ENCODE measurements around the gene MYH15. TPM values are rescaled to one million over a fixed set of nuclear protein-coding genes. Genes with fewer than 3 reads are reported as not detected.
A peak's percentile ranks its signal among the peaks of the same experiment; 100 is the strongest.
"Not testable (repeated sequence)": the region's sequence is repeated elsewhere in the genome, so short reads cannot be mapped to it uniquely, and the experiment has no call there.

The MYH15 gene
- total and polyA plus RNA-seq, 8 donors = 0.03 to 0.19 (median 0.06) TPM; not detected in 3

GRCh38 chr3:108387063-108387462 is 123.3 kb downstream of the MYH15 start:
- ATAC-seq (no peak), FAIRE-seq (no peak), DNase-seq (no peak)
- Histone ChIP-seq H3K27me3 (no peaks in the 10 kb centered on the region), H3K4me1 (peaks cover 4 to 9% (median 7%) of the 10 kb centered on the region in 3 donors), H3K9me3 (no peaks in the 10 kb centered on the region), H3K4me3 (no peak overlapping the region), H3K27ac (no peak overlapping the region), H3K36me3 (no peaks in the 10 kb centered on the region)
- 97% methylated on average over 1 of the region's 1 CpG for WGBS, 2 donors
- intact Hi-C loops (cut with DNase I) = no loop called here
- TF ChIP-seq CTCF (IDR thresholded peaks at IDR 0.05) = no peak

GRCh38 chr3:108383306-108383705 is 127.1 kb downstream of the MYH15 start:
- FAIRE-seq (no peak), ATAC-seq (peak; percentile 43 to 76 (median 70)), DNase-seq (no peak)
- TF ChIP-seq CTCF (IDR thresholded peaks at IDR 0.05) = no peak
- Histone ChIP-seq H3K9me3 (no peaks in the 10 kb centered on the region), H3K4me3 (no peak overlapping the region), H3K4me1 (peaks cover 4 to 9% (median 7%) of the 10 kb centered on the region in 3 donors), H3K36me3 (no peaks in the 10 kb centered on the region), H3K27ac (peak overlapping the region in 1 of 4 donors; percentile 7), H3K27me3 (no peaks in the 10 kb centered on the region)
- intact Hi-C loops (cut with DNase I) = no loop called here

DNA sequence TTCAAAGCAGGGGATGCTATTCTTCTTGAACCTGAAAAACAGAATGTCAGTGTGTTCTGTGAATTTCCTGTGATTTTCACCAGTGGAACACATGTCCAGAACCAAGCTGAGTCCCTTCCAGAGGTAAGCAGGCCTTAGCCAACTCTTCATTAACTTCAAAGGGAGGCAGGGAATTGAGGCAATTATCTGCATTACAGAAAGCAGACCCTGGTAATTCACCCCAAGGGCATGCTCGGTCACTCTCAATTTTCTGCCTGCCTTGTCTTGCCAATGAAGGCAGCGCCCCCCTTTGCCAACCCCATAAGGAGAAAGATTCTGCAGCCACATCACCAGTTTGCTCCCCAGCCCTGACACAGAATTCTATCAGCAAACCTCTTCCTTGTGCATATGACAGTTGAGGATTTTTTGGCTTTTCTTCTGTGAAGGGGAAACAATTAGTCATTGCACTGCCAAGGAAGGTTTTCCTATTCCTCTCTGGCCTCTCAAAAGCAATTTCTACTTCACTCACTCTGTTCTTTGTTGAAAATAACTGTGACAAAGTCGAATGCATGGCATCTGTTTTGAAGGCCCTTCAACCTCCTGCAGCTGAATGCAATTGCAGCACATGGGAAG is 128.8 kb downstream of the MYH15 start:
- Histone ChIP-seq H3K9me3 (no peaks in the 10 kb centered on the region), H3K36me3 (no peaks in the 10 kb centered on the region), H3K4me1 (peaks cover 4 to 9% (median 7%) of the 10 kb centered on the region in 3 donors), H3K27me3 (no peaks in the 10 kb centered on the region), H3K27ac (no peak overlapping the region), H3K4me3 (no peak overlapping the region)
- no peak for DNase-seq
- intact Hi-C loops (cut with DNase I) = no loop called here
- WGBS, 2 donors = 72 to 77% methylated on average over 3 of the region's 3 CpGs
- no peak for TF ChIP-seq CTCF (IDR thresholded peaks at IDR 0.05)
- no peak for ATAC-seq
- FAIRE-seq = no peak

DNA sequence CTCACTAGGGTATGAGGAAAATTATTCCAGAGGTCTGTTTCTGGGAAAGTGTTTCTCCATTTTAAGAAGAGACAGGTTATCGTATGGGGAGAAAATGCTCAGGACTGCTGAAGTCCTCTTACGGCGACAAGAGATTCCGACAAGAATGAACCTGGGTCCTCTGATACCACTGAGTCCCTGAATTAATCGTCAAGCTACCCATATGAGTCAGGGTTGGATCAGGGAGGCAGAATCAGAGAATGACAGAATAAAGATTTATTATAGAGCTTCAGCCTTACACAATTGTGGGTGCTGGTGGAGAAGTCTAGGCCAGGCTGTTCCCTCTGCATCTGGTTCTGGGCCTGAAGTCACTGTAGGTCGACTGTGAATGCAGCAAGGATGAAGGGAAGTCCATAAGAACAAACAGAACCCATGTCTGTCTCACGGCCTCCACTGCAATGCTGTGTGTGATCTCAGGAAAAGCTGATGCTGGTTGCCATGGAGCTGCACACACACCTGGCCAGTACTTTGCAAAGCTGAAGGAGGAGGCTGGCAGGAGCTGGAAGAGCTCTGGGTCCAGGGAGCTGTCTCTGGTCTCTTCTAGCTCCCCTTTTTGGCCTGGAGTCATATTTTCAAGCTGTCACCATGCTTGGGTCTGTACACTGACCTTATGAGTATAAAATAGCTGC is 130.1 kb downstream of the MYH15 start:
- Histone ChIP-seq H3K4me1 (peaks cover 4 to 9% (median 7%) of the 10 kb centered on the region in 3 donors), H3K27me3 (no peaks in the 10 kb centered on the region), H3K36me3 (no peaks in the 10 kb centered on the region), H3K27ac (no peak overlapping the region), H3K9me3 (no peaks in the 10 kb centered on the region), H3K4me3 (no peak overlapping the region)
- no peak for FAIRE-seq
- intact Hi-C loops (cut with DNase I) = no loop called here
- TF ChIP-seq CTCF (IDR thresholded peaks at IDR 0.05) = no peak
- no peak for DNase-seq
- 90 to 92% methylated on average over 7 of the region's 7 CpGs for WGBS, 2 donors
- ATAC-seq = no peak

- H3K27me3 ChIP-seq; intact Hi-C loops (cut with DNase I); H3K9me3 ChIP-seq; H3K27ac ChIP-seq; H3K4me1 ChIP-seq; H3K4me3 ChIP-seq; DNase-seq; FAIRE-seq; H3K36me3 ChIP-seq; ATAC-seq: not testable (repeated sequence)
- 86 to 94% methylated on average over 2 of the region's 2 CpGs for WGBS, 2 donors
Measured at GRCh38 chr3:108378952-108379342, 131.4 kb downstream of the MYH15 start.
